H9 (cell line): Measurements from ENCODE around the gene ROBO3. TPM values are rescaled to one million over a fixed set of nuclear protein-coding genes. Genes with fewer than 3 reads are reported as not detected.

Experiments
- DNase-seq: peaks from one replicate; pipeline ENCODE4 v3.0.0-alpha.2; 2017
- H2AFZ ChIP-seq: one replicate; pipeline ENCODE4 v1.6.1; 2013; ENCODE audit warnings: mild to moderate bottlenecking, low read length, control low read depth, moderate library complexity
- H2AK5ac ChIP-seq: 2 replicates; pipeline ENCODE4 v1.6.1; 2013; ENCODE audit warnings: low read length, control low read depth, mixed read lengths; ENCODE audit not compliant: insufficient read length
- H2BK120ac ChIP-seq: one replicate; pipeline ENCODE4 v1.6.1; 2013; ENCODE audit warnings: low read depth, mild to moderate bottlenecking, low read length, control low read depth, inconsistent platforms; ENCODE audit not compliant: poor library complexity, severe bottlenecking
- H2BK12ac ChIP-seq: 2 replicates; pipeline ENCODE4 v1.6.1; 2013; ENCODE audit warnings: low read length, control low read depth, mixed read lengths, low read depth; ENCODE audit not compliant: insufficient read length
- H2BK15ac ChIP-seq: 2 replicates; pipeline ENCODE4 v1.6.1; 2013; ENCODE audit warnings: low read depth, low read length, control low read depth
- H2BK20ac ChIP-seq: one replicate; pipeline ENCODE4 v1.6.1; 2013; ENCODE audit warnings: low read depth, mild to moderate bottlenecking, low read length, control low read depth, inconsistent platforms; ENCODE audit not compliant: poor library complexity, severe bottlenecking
- H2BK5ac ChIP-seq: 2 replicates; pipeline ENCODE4 v1.6.1; 2013; ENCODE audit warnings: low read length, control low read depth, mixed read lengths; ENCODE audit not compliant: insufficient read length
- H3K14ac ChIP-seq: 2 replicates; pipeline ENCODE4 v1.6.1; 2013; ENCODE audit warnings: low read length, control low read depth; ENCODE audit not compliant: insufficient read depth
- H3K18ac ChIP-seq: 2 replicates; pipeline ENCODE4 v1.6.1; 2013; ENCODE audit warnings: low read depth, mild to moderate bottlenecking, mixed read lengths, low read length, control low read depth; ENCODE audit not compliant: insufficient read length
- H3K23ac ChIP-seq: 2 replicates; pipeline ENCODE4 v1.6.1; 2013; ENCODE audit warnings: low read length, control low read depth, mixed read lengths, low read depth; ENCODE audit not compliant: insufficient read length
- H3K23me2 ChIP-seq: 2 replicates; pipeline ENCODE4 v1.6.1; 2013; ENCODE audit warnings: low read depth, mild to moderate bottlenecking, mixed read lengths, low read length, control low read depth; ENCODE audit not compliant: insufficient read length, poor library complexity, severe bottlenecking
- H3K27ac ChIP-seq: 2 replicates; pipeline ENCODE4 v1.5.1; 2013; ENCODE audit warnings: low read length, control low read depth, mixed read lengths, low read depth; ENCODE audit not compliant: insufficient read length
- H3K27me3 ChIP-seq: 2 replicates; pipeline ENCODE4 v1.6.1; 2013; ENCODE audit warnings: low read length, control low read depth, inconsistent platforms; ENCODE audit not compliant: insufficient read depth
- H3K4ac ChIP-seq: 2 replicates; pipeline ENCODE4 v1.6.1; 2013; ENCODE audit warnings: low read depth, mild to moderate bottlenecking, control low read depth, inconsistent platforms, low read length, moderate library complexity
- H3K4me1 ChIP-seq: 2 replicates; pipeline ENCODE4 v1.6.1; 2013; ENCODE audit warnings: low read length, control low read depth, inconsistent platforms; ENCODE audit not compliant: insufficient read depth
- H3K4me2 ChIP-seq: 2 replicates; pipeline ENCODE4 v1.6.1; 2013; ENCODE audit warnings: low read length, control low read depth, mixed read lengths; ENCODE audit not compliant: insufficient read length, insufficient read depth
- H3K56ac ChIP-seq: 2 replicates; pipeline ENCODE4 v1.6.1; 2013; ENCODE audit warnings: low read depth, mild to moderate bottlenecking, mixed read lengths, low read length, control low read depth; ENCODE audit not compliant: insufficient read length
- H3K79me1 ChIP-seq: 2 replicates; pipeline ENCODE4 v1.6.1; 2013; ENCODE audit warnings: low read depth, mild to moderate bottlenecking, moderate library complexity, low read length, control low read depth, inconsistent platforms; ENCODE audit not compliant: insufficient read depth, poor library complexity, severe bottlenecking
- H3K79me2 ChIP-seq: 2 replicates; pipeline ENCODE4 v1.6.1; 2013; ENCODE audit warnings: low read length, control low read depth, inconsistent platforms; ENCODE audit not compliant: insufficient read depth
- H3K9ac ChIP-seq: 2 replicates; pipeline ENCODE4 v1.6.1; 2013; ENCODE audit warnings: low read length, control low read depth, mixed read lengths; ENCODE audit not compliant: insufficient read length; ENCODE audit errors: extremely low read depth
- H3K9me3 ChIP-seq: one replicate; pipeline ENCODE4 v1.6.1; 2013; ENCODE audit warnings: low read depth, low read length, inconsistent platforms; ENCODE audit not compliant: control insufficient read depth
- H3T11ph ChIP-seq: one replicate; pipeline ENCODE4 v1.6.1; 2013; ENCODE audit warnings: mild to moderate bottlenecking, low read length, control low read depth, inconsistent platforms
- H4K20me1 ChIP-seq: one replicate; pipeline ENCODE4 v1.6.1; 2013; ENCODE audit not compliant: control insufficient read depth, insufficient read length, insufficient read depth
- H4K5ac ChIP-seq: 2 replicates; pipeline ENCODE4 v1.6.1; 2013; ENCODE audit warnings: low read depth, mild to moderate bottlenecking, mixed read lengths, low read length, control low read depth; ENCODE audit not compliant: insufficient read length
- H4K8ac ChIP-seq: replicated peaks from 2 replicates; pipeline ENCODE4 v1.6.1; 2013; ENCODE audit warnings: low read length, control low read depth, mixed read lengths, low read depth; ENCODE audit not compliant: insufficient read length
- H4K91ac ChIP-seq: 2 replicates; pipeline ENCODE4 v1.6.1; 2013; ENCODE audit warnings: low read depth, mild to moderate bottlenecking, moderate library complexity, mixed read lengths, low read length, control low read depth; ENCODE audit not compliant: insufficient read length
- H3K27ac Mint-ChIP-seq, 3 experiments: 2 replicates in 2 of 3; 3 replicates in 1 of 3; pipeline ENCODE4 v1.8.0; 2020 to 2021; ENCODE audit warnings: mixed read lengths in 3 of 3, mild to moderate bottlenecking in 1 of 3, moderate library complexity in 1 of 3
- H3K27me3 Mint-ChIP-seq: 2 replicates; pipeline ENCODE4 v1.8.0; 2021; ENCODE audit warnings: low read depth, mild to moderate bottlenecking, moderate library complexity, mixed read lengths
- H3K36me3 Mint-ChIP-seq, 3 experiments: 2 replicates in 2 of 3; 3 replicates in 1 of 3; pipeline ENCODE4 v1.8.0; 2020 to 2021; ENCODE audit warnings: low read depth in 3 of 3, mixed read lengths in 3 of 3; ENCODE audit not compliant: insufficient read depth in 1 of 3
- H3K4me1 Mint-ChIP-seq, 2 experiments: 2 replicates each; pipeline ENCODE4 v1.8.0; 2020; ENCODE audit warnings: mixed read lengths in 2 of 2
- H3K4me3 Mint-ChIP-seq, 2 experiments: 2 replicates in 1 of 2; 3 replicates in 1 of 2; pipeline ENCODE4 v1.8.0; 2020 to 2021; ENCODE audit warnings: mild to moderate bottlenecking in 2 of 2, mixed read lengths in 2 of 2, moderate library complexity in 1 of 2
- H3K9me3 Mint-ChIP-seq, 2 experiments: 2 replicates in 1 of 2; 3 replicates in 1 of 2; pipeline ENCODE4 v1.8.0; 2020; ENCODE audit warnings: mild to moderate bottlenecking in 2 of 2, mixed read lengths in 2 of 2, moderate library complexity in 1 of 2
- WGBS: extraction: QIAGEN DNeasy Blood & Tissue Kit; methylation state at CpG from one replicate; pipeline ENCODE4 v1.1.7; 2013; ENCODE audit warnings: missing lambda C conversion rate, low lambda C conversion rate, mixed read lengths; ENCODE audit not compliant: insufficient read length; ENCODE audit errors: extremely low coverage; 5-methylcytosine and 5-hydroxymethylcytosine counted together
- total RNA-seq: library from RNA; stranded (reverse); gene quantifications from 2 replicates; pipeline ENCODE4 v1.2.1, GENCODE V29; 2021
- TF ChIP-seq, protein P1 (sequence below): fragments of 200-600 bp; sonication (generic); conservative IDR thresholded peaks from 3 replicates; pipeline ENCODE4 v1.8.0; 2021; ENCODE audit warnings: antibody characterized with exemption, mild to moderate bottlenecking

ROBO3 gene
- total RNA-seq, 1 experiment from 2014 or later = 12.6 TPM

- WGBS = no CpG with 5 or more reads among the region's 87 CpGs
- no peak overlapping the region for H2AFZ ChIP-seq
- peaks cover 38% of the 10 kb centered on the region for H3K27me3 Mint-ChIP-seq
These were observed 25.9 kb upstream of the ROBO3 start for GRCh38 chr11:124839128-124839971.

More at GRCh38 chr11:124839128-124839971, 25.9 kb upstream of the ROBO3 start:
- no peak overlapping the region for H3K18ac ChIP-seq
- H3K27ac Mint-ChIP-seq = no peak overlapping the region
- no peaks in the 10 kb centered on the region for H3K9me3 ChIP-seq
- no peaks in the 10 kb centered on the region for H3K4me1 ChIP-seq
- H3T11ph ChIP-seq = no peak overlapping the region
- H3K56ac ChIP-seq = no peak overlapping the region
- peaks cover 3% of the 10 kb centered on the region for H3K23me2 ChIP-seq
- no peaks in the 10 kb centered on the region for H3K79me2 ChIP-seq
- no peak overlapping the region for H2BK5ac ChIP-seq
- no peak overlapping the region for H2BK20ac ChIP-seq
- H2AK5ac ChIP-seq = no peak overlapping the region
- no peak overlapping the region for H3K14ac ChIP-seq
- H3K9ac ChIP-seq = no peak overlapping the region
- no peaks in the 10 kb centered on the region for H3K36me3 Mint-ChIP-seq
- H2BK120ac ChIP-seq = no peak overlapping the region
- no peak overlapping the region for H3K27ac ChIP-seq
- TF ChIP-seq, protein P1, sequence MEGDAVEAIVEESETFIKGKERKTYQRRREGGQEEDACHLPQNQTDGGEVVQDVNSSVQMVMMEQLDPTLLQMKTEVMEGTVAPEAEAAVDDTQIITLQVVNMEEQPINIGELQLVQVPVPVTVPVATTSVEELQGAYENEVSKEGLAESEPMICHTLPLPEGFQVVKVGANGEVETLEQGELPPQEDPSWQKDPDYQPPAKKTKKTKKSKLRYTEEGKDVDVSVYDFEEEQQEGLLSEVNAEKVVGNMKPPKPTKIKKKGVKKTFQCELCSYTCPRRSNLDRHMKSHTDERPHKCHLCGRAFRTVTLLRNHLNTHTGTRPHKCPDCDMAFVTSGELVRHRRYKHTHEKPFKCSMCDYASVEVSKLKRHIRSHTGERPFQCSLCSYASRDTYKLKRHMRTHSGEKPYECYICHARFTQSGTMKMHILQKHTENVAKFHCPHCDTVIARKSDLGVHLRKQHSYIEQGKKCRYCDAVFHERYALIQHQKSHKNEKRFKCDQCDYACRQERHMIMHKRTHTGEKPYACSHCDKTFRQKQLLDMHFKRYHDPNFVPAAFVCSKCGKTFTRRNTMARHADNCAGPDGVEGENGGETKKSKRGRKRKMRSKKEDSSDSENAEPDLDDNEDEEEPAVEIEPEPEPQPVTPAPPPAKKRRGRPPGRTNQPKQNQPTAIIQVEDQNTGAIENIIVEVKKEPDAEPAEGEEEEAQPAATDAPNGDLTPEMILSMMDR = no peak
- H4K91ac ChIP-seq = no peak overlapping the region
- peak; percentile 55 for DNase-seq
- H3K23ac ChIP-seq = no peak overlapping the region
- H2BK12ac ChIP-seq = no peak overlapping the region
- peaks cover 66% of the 10 kb centered on the region for H3K27me3 ChIP-seq
- no peak overlapping the region for H4K8ac ChIP-seq
- no peak overlapping the region for H4K5ac ChIP-seq
- peaks cover 0 to 2% of the 10 kb centered on the region in 2 experiments; a peak in 1 of 5 replicates for H3K9me3 Mint-ChIP-seq
- no peak overlapping the region for H2BK15ac ChIP-seq
- peak overlapping the region; percentile 44 to 74 for H3K4me3 Mint-ChIP-seq
- H3K4me1 Mint-ChIP-seq = peaks cover 11 to 37% of the 10 kb centered on the region in 2 experiments
- H3K4ac ChIP-seq = no peak overlapping the region
- H3K79me1 ChIP-seq = no peaks in the 10 kb centered on the region
- peak overlapping the region; percentile 30 for H3K4me2 ChIP-seq
- H4K20me1 ChIP-seq = no peaks in the 10 kb centered on the region
